Liver (tissue), 2 donors: ENCODE measurements around the gene LAMA2.

Experiments
- FOXA2 ChIP-seq: IDR thresholded peaks from 2 replicates; pipeline ENCODE4 v1.6.1; 2016; ENCODE audit warnings: antibody characterized with exemption
- TAF1 ChIP-seq: conservative IDR thresholded peaks from 2 replicates; pipeline ENCODE4 v1.6.1; 2016; ENCODE audit warnings: antibody characterized with exemption, mild to moderate bottlenecking
- donor health status: healthy.

DNA sequence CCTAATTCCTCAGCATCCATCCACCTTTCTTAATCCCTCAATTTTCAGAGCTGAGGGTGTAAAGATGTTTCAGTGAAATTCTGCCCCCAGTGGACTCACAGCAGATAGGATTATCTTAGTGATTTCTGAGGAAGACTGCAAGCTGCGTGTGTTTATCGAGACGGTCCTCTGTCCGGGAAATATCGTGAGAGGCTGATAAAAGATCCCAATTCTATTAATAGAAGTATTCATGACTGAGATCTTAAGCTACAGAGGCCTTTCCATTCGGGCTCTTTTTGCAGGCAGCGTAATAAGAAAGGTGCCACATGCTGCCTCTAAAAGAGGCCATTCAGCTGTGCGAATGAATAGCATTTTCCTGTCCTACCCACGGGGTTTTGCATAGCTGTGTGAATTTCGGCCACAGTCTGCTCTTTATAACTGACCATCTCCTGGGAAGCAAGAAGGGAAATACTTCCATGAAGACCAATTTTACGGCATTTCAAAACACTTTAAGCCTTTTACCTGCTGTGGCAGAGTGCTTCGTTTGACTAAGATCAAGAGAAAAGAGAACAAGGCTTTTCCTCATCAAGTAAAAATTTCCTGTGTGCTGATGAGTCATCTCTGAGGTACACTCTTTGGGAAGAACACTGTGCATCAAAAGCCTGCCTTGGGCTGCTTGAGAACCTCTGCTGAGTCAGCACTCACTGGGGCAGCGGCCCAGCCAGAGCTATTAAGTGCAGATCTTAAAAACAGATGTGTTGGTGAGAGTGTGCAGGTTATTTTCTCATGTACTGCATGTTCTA lies 618.2 kb downstream of the LAMA2 start:
- TF ChIP-seq FOXA2 (no peak), TAF1 (no peak)
